ENCODE data around the gene ZNF81.
A peak's percentile ranks its signal among the peaks of the same experiment; 100 is the strongest.

Gene ZNF81

GRCh38 chrX:47933946-47934345, 97.2 kb downstream of the ZNF81 start:
- H2AFZ ChIP-seq (ENCODE audit: low read depth, low read length) = no peak overlapping the region
- no peaks in the 10 kb centered on the region for H3K79me2 ChIP-seq (ENCODE audit: insufficient read depth, low read length)
- no peaks in the 10 kb centered on the region for H3K27me3 ChIP-seq (ENCODE audit: insufficient read depth, low read length, poor library complexity)
- H3K4me1 ChIP-seq (ENCODE audit: insufficient read depth, low read length) = peaks cover 22% of the 10 kb centered on the region
- H3K4me2 ChIP-seq (ENCODE audit: insufficient read depth, low read length) = no peak overlapping the region
- ATAC-seq (ENCODE audit: insufficient read depth, low read depth) = no peak
- no peak for DNase-seq
- TF ChIP-seq CTCF (IDR thresholded peaks at IDR 0.05; ENCODE audit: borderline replicate concordance, extremely low read depth, low read length, poor library complexity, severe bottlenecking) (no peak), EZH2 (IDR thresholded peaks at IDR 0.05; ENCODE audit: borderline replicate concordance, low read depth, low read length, severe bottlenecking) (no peak)
- no peak overlapping the region for H3K4me3 ChIP-seq (ENCODE audit: low read depth in 1 of 2, low read length in 2 of 2)
- H4K20me1 ChIP-seq (ENCODE audit: insufficient read depth, low read length) = no peaks in the 10 kb centered on the region
- H3K27ac ChIP-seq (ENCODE audit: low read length) = no peak overlapping the region
- no peaks in the 10 kb centered on the region for H3K36me3 ChIP-seq (ENCODE audit: insufficient read depth, low read length)
- H3K9me3 ChIP-seq (ENCODE audit: insufficient read depth, low read length, severe bottlenecking) = no peaks in the 10 kb centered on the region
- H3K9ac ChIP-seq (ENCODE audit: low read depth, low read length) = no peak overlapping the region

- Histone ChIP-seq H2AFZ (ENCODE audit: low read depth, low read length) (peak overlapping the region; percentile 77), H3K36me3 (ENCODE audit: insufficient read depth, low read length) (no peaks in the 10 kb centered on the region), H3K4me1 (ENCODE audit: insufficient read depth, low read length) (peaks cover 22% of the 10 kb centered on the region), H3K4me2 (ENCODE audit: insufficient read depth, low read length) (peak overlapping the region; percentile 64), H3K9me3 (ENCODE audit: insufficient read depth, low read length, severe bottlenecking) (no peaks in the 10 kb centered on the region), H3K27me3 (ENCODE audit: insufficient read depth, low read length, poor library complexity) (no peaks in the 10 kb centered on the region), H3K79me2 (ENCODE audit: insufficient read depth, low read length) (no peaks in the 10 kb centered on the region), H3K4me3 (ENCODE audit: low read depth in 1 of 2, low read length in 2 of 2) (peak overlapping the region; percentile 11 to 60; a peak in 3 of 4 replicates), H3K9ac (ENCODE audit: low read depth, low read length) (peak overlapping the region; percentile 51), H4K20me1 (ENCODE audit: insufficient read depth, low read length) (no peaks in the 10 kb centered on the region), H3K27ac (ENCODE audit: low read length) (peak overlapping the region; percentile 79)
- ATAC-seq (ENCODE audit: insufficient read depth, low read depth) = peak; percentile 92
- no peak for TF ChIP-seq CTCF (IDR thresholded peaks at IDR 0.05; ENCODE audit: borderline replicate concordance, extremely low read depth, low read length, poor library complexity, severe bottlenecking)
- no peak for TF ChIP-seq EZH2 (IDR thresholded peaks at IDR 0.05; ENCODE audit: borderline replicate concordance, low read depth, low read length, severe bottlenecking)
- DNase-seq = peak; percentile 71
These were observed 99.7 kb downstream of the ZNF81 start for GRCh38 chrX:47936224-47936939.

- Histone ChIP-seq H3K4me1 (ENCODE audit: insufficient read depth, low read length) (peaks cover 22% of the 10 kb centered on the region), H3K9ac (ENCODE audit: low read depth, low read length) (peak overlapping the region; percentile 51), H3K79me2 (ENCODE audit: insufficient read depth, low read length) (no peaks in the 10 kb centered on the region), H3K36me3 (ENCODE audit: insufficient read depth, low read length) (no peaks in the 10 kb centered on the region), H4K20me1 (ENCODE audit: insufficient read depth, low read length) (no peaks in the 10 kb centered on the region), H3K4me3 (ENCODE audit: low read depth in 1 of 2, low read length in 2 of 2) (peak overlapping the region in 1 of 2 experiments; percentile 60; a peak in 2 of 4 replicates), H2AFZ (ENCODE audit: low read depth, low read length) (peak overlapping the region; percentile 61), H3K4me2 (ENCODE audit: insufficient read depth, low read length) (peak overlapping the region; percentile 64), H3K27me3 (ENCODE audit: insufficient read depth, low read length, poor library complexity) (no peaks in the 10 kb centered on the region), H3K9me3 (ENCODE audit: insufficient read depth, low read length, severe bottlenecking) (no peaks in the 10 kb centered on the region), H3K27ac (ENCODE audit: low read length) (peak overlapping the region; percentile 79)
- TF ChIP-seq CTCF (IDR thresholded peaks at IDR 0.05; ENCODE audit: borderline replicate concordance, extremely low read depth, low read length, poor library complexity, severe bottlenecking) = no peak
- TF ChIP-seq EZH2 (IDR thresholded peaks at IDR 0.05; ENCODE audit: borderline replicate concordance, low read depth, low read length, severe bottlenecking) = no peak
- ATAC-seq (ENCODE audit: insufficient read depth, low read depth) = peak; percentile 47
- DNase-seq = no peak
These were observed 100.2 kb downstream of the ZNF81 start for GRCh38 chrX:47936940-47937317.

Data from DND-41 (cell line).